Fibroblast of skin of abdomen (primary cell): Measurements from ENCODE around the gene MCOLN2.

Experiments used
- DNase-seq: peaks from one replicate; pipeline ENCODE4 v3.0.0-alpha.2; 2013

MCOLN2 gene

DNA sequence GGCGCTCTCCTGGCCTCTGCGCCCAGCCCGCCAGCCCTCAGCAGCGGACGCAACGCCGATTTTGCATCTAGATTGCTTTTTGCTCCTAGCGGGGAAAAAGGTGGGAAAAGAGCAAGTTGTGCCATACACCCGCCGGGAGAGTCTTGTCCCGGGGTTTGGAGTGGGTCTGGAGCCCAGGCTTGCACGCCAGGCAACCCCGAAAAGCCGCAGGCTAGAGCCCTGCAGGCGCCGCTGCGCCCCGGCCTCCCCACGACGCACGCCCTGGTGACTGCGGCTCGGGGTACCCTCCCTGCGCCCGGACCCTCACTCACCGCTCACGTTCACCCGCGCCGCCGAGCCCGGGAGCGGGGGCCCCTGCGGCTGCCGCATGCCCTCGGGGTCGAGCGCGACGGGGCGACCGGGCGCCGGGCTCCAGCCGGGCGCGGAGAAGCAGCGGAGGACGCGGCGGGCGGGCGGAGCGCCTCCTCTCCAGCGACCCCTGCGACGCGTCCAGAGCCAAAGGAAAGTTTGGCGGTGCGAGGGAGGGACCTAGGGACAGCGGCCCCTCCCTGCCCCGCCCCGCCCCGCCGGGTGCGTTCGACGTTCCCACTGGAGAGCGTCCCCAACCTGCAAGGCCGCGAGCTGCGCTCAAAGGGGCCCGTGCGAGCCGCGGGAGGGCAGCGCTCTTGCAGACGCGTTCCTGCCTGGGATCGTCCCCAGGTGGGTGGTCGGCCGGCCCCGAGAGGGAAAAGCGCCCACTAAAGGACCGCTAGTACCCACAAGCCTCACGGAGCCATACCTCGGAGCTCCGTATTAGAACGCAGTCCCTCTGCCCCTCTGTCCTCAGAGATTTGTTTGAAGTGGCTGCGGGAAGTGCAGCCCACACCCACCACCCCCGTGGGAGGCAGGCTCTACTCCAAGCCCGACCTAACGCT is 104.0 kb downstream of the MCOLN2 start, which contains the start of gene LPAR3:
LPAR3 (minus strand) TSS at position 502 of the 914 bp plus-strand sequence. CDS start 27,086 bp downstream, outside the sequence.
- no peak for DNase-seq

DNA sequence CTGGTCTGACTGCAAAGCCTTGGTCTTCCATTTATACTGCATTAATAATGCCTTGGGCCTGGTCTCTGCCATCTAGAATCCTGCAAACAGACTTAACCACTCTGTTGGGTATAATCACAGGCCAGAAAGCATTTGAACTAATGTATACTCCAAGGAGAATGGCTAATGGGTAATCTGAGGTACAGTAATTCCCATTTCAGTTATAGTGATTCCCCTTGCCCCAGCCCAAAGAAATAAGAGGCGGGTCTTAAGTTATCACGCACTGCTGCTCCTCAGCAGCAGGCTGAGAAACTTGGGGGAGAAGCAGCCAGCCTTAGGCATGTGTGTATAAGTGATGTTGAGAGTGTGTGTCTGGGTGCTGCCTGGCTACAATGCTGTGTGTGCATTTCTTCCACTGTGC is 106.3 kb downstream of the MCOLN2 start:
- DNase-seq = no peak

DNA sequence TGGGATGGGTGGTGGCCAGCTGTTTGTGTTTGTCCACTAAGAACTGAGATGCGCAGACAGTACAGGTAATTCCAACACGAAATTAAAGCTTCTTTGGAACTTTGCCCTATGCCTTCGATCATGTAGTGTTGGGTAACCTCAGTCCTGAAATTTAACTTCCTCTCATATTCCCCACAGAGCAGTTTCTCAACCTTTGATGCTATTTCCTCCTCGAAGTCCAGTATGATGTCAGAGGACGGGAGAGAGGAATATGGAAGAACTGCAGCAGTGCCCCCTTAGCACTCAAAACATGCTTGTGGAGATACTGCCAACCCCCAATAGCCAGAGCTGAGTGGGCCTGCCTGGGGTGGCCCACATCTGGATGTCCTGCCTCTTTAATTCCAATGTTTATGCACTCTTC is 107.5 kb downstream of the MCOLN2 start:
- no peak for DNase-seq

DNA sequence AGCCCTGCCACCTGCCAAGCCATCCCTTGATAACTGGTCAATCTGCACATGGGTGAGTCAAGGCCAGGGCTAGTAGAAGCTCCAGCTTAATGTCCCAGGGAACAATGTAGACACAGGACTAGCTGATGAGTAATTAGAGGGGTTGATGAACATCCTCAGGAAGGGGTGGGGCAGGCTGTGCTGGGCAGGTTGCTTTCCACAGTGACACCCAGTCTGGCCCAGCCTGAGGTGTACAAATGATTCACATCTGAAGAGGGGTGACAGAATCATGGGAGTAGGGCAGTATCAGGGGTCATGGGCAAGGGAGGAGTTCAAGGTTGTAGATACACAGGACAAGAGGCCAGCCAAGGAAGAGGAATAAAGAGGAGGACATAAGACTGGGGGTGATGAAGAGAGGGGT is 108.2 kb downstream of the MCOLN2 start:
- no peak for DNase-seq

DNA sequence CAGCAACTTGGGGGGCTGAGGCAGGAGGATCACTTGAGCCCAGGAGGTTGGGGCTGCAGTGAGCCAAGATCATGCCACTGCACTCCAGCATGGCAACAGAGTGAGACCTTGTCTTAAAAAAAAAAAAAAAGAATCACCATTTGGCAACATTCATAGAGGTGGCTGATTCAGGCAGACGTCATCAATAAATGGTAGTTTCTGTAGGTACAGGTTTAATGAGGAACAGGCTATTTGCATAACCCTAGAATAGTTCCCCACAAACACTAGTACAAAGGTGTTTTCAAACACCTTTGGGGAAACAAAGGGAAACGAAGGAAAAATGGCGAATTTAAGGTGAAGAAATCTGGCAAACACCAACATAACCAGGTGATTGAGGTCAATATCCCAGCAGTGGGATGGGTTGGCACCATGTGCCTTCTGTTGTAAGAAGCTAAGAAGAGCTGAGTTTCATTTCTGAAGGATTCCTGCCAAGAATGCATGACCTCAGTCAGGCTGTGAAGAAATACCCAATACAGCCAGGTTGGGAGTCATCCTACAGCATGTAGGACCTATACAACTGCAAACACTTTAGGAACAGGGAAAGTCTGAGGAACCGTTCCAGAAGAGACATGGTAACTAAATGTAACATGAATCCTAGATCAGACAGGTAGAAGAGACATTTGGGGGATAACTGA is 109.5 kb downstream of the MCOLN2 start:
- no peak for DNase-seq

DNA sequence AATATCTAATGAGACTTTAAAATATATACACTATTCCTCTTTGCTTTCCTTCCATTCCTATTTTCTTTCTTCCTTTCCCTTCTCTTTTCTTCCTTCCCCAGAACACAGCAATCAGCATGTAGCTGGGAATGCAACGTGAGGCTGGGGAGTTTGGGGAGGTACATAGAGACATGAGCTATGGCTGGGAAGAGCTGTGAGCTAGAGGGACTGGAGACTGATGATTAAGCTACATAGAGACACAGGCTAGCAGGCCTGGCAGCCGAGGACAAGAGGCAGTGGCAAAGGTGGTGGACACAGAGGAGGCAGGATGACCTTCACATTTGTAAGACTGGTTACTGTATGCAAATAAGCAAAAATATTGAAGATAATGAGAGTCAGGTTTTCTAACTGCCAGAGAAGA is 111.4 kb downstream of the MCOLN2 start:
- DNase-seq = no peak

DNA sequence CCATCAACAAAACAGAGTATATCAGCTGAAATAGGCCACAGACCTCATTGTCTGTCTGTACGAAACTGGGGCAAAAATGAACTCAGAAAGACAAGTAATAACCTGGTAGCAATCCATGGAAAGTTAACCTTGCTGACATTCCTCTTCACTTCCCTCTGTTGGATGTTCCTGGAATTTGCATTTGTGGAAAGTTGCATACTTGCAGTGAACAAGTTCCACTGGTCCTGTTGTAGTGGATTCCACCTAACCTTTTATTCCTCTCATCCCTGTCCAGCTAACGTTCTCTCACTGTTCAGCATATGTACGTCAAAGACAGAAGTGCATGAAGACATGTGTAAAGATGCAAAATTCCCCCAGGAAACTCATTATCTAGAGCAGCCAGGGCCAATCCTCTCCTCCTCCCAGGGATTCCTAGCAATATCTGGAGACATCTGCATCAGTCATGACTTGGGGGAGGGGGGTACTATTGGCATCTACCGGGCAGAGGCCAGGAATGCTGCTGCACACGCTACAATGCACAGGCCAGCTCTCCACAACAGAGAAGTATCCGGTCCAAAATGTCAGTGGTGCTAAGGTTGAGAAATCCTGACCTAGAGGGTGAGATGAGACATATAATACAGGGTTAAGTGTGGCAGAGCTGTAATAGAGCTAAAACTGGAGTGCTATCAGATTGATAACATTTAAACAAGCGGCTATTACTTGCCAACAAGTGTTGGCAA is 112.1 kb downstream of the MCOLN2 start:
- no peak for DNase-seq

DNA sequence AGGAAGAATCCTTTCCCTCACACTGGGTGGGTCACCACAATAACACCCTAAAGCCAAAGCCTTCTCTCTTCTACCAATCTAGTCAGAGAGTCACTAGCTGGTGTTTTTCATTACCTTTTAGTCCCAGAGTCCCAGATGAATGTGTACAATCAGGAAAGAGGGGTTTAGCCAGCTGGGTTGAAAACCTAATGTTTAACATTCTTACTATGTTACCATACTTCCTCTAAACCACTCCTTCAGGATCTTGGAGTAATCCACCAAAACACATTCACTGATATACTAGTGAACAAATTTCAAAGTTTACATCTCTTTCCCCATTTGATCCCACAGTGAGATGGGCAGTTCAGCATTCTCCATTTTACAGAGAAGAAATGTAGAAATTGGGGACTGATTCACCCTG is 113.6 kb downstream of the MCOLN2 start:
- no peak for DNase-seq

DNA sequence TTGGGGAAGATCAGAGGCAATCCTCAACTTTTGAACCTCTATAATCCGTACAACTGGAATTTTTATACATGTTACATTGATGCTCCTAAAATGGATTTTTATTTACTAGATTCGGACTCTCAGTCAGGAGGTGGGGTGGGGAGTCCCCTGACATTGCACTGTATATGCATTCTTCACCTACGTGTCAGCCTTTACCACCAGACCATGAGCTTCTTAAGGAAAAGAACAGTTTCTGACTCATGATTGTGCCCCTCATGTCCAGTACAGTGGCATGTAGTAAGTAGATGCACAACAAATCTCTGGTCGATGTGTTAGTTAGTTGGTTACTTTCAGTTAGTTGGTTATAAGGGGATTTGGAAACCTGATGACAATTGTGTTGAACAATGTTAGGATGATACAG is 119.3 kb downstream of the MCOLN2 start:
- DNase-seq = peak; percentile 42

DNA sequence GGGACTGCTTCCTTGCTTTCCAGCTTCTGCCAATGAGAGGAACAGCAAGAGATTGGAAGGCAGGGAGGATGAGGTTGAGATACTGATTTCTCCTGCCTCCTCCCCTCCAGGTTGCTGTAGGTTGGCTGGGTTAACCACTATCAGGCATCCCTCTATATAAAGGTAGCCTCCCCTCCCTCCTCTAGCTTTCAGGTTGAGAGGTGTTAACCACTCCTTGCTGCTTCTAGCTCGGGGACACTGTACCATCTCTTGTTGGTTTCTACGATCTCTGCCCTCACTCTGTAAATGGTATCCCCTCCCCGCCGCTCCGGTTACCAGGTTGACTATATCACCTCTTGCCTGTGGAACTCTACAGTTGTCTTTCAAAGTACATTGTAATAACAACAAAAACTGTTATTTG is 120.6 kb downstream of the MCOLN2 start:
- no peak for DNase-seq
